DND-41 (cell line): ENCODE measurements around the gene GPR149.

Experiments used
- ATAC-seq: fragments of 200-7000 bp; cut with Tn5 transposase; 3 replicates; pipeline ENCODE4 v1.9.1; 2021; ENCODE audit warnings: low read depth; ENCODE audit not compliant: insufficient read depth
- DNase-seq: peaks from one replicate; pipeline ENCODE4 v3.0.0-alpha.2; 2020
- H2AFZ ChIP-seq: 2 replicates; pipeline ENCODE4 v1.6.0; 2012; ENCODE audit warnings: low read depth, low read length
- H3K27ac ChIP-seq: 2 replicates; pipeline ENCODE4 v1.5.1; 2012; ENCODE audit warnings: low read length, inconsistent platforms
- H3K27me3 ChIP-seq: fragments of 200-600 bp; sonication (generic); 2 replicates; pipeline ENCODE4 v1.6.0; 2012; ENCODE audit warnings: low read length, mild to moderate bottlenecking, inconsistent platforms; ENCODE audit not compliant: insufficient read depth, poor library complexity
- H3K36me3 ChIP-seq: 2 replicates; pipeline ENCODE4 v1.5.1; 2012; ENCODE audit warnings: low read length, inconsistent platforms; ENCODE audit not compliant: insufficient read depth
- H3K4me1 ChIP-seq: 2 replicates; pipeline ENCODE4 v1.5.1; 2012; ENCODE audit warnings: mild to moderate bottlenecking, low read length; ENCODE audit not compliant: insufficient read depth
- H3K4me2 ChIP-seq: 2 replicates; pipeline ENCODE4 v1.6.0; 2012; ENCODE audit warnings: mild to moderate bottlenecking, moderate library complexity, low read length, inconsistent platforms; ENCODE audit not compliant: insufficient read depth
- H3K4me3 ChIP-seq, 2 experiments: fragments of 200-600 bp in 1 of 2; shearing (Covaris generic) in 1 of 2; 2 replicates each; pipeline ENCODE4 v1.5.1; 2012 to 2016; ENCODE audit warnings: inconsistent platforms in 2 of 2, low read length in 2 of 2, mild to moderate bottlenecking in 2 of 2, low read depth in 1 of 2, moderate library complexity in 1 of 2
- H3K79me2 ChIP-seq: 2 replicates; pipeline ENCODE4 v1.6.0; 2012; ENCODE audit warnings: low read length, inconsistent platforms; ENCODE audit not compliant: insufficient read depth
- H3K9ac ChIP-seq: 2 replicates; pipeline ENCODE4 v1.6.0; 2012; ENCODE audit warnings: low read depth, mild to moderate bottlenecking, inconsistent platforms, low read length, moderate library complexity
- H3K9me3 ChIP-seq: 2 replicates; pipeline ENCODE4 v1.5.1; 2012; ENCODE audit warnings: low read length, moderate library complexity, mild to moderate bottlenecking, inconsistent platforms; ENCODE audit not compliant: insufficient read depth, severe bottlenecking
- H4K20me1 ChIP-seq: 2 replicates; pipeline ENCODE4 v1.6.0; 2012; ENCODE audit warnings: low read length; ENCODE audit not compliant: insufficient read depth
- CTCF ChIP-seq: IDR thresholded peaks from 2 replicates; pipeline ENCODE4 v1.5.1; 2012; ENCODE audit warnings: borderline replicate concordance, low read length, moderate library complexity, mild to moderate bottlenecking; ENCODE audit not compliant: poor library complexity, severe bottlenecking; ENCODE audit errors: extremely low read depth
- EZH2 ChIP-seq: IDR thresholded peaks from 3 replicates; pipeline ENCODE4 v1.6.1; 2012; ENCODE audit warnings: borderline replicate concordance, low read depth, mild to moderate bottlenecking, moderate library complexity, low read length, inconsistent platforms; ENCODE audit not compliant: severe bottlenecking

The GPR149 gene

GRCh38 chr3:154421083-154421482, 8.9 kb downstream of the GPR149 start:
- no peak overlapping the region for H3K27ac ChIP-seq
- no peak overlapping the region for H2AFZ ChIP-seq
- no peaks in the 10 kb centered on the region for H4K20me1 ChIP-seq
- no peaks in the 10 kb centered on the region for H3K9me3 ChIP-seq
- no peaks in the 10 kb centered on the region for H3K27me3 ChIP-seq
- H3K4me2 ChIP-seq: no peak overlapping the region
- no peak overlapping the region for H3K4me3 ChIP-seq
- H3K79me2 ChIP-seq: no peaks in the 10 kb centered on the region
- no peak overlapping the region for H3K9ac ChIP-seq
- ATAC-seq (peak; percentile 58; the same call in 1 of the 3 replicates), DNase-seq (peak; percentile 45)
- no peaks in the 10 kb centered on the region for H3K36me3 ChIP-seq
- no peak for TF ChIP-seq CTCF
- TF ChIP-seq EZH2: no peak
- no peaks in the 10 kb centered on the region for H3K4me1 ChIP-seq

- TF ChIP-seq CTCF (no peak), EZH2 (no peak)
- Histone ChIP-seq H3K9me3 (no peaks in the 10 kb centered on the region), H3K27ac (no peak overlapping the region), H3K4me3 (no peak overlapping the region), H3K4me1 (no peaks in the 10 kb centered on the region), H3K27me3 (no peaks in the 10 kb centered on the region), H3K79me2 (no peaks in the 10 kb centered on the region), H3K9ac (no peak overlapping the region), H3K36me3 (no peaks in the 10 kb centered on the region), H3K4me2 (no peak overlapping the region), H2AFZ (no peak overlapping the region), H4K20me1 (no peaks in the 10 kb centered on the region)
- no peak for DNase-seq
- no peak for ATAC-seq
Observed at GRCh38 chr3:154398084-154398967, 31.7 kb downstream of the GPR149 start.

- Histone ChIP-seq H3K9ac (no peak overlapping the region), H2AFZ (no peak overlapping the region), H3K27me3 (no peaks in the 10 kb centered on the region), H4K20me1 (no peaks in the 10 kb centered on the region), H3K79me2 (no peaks in the 10 kb centered on the region), H3K4me2 (no peak overlapping the region), H3K4me1 (no peaks in the 10 kb centered on the region), H3K9me3 (no peaks in the 10 kb centered on the region), H3K27ac (no peak overlapping the region), H3K4me3 (no peak overlapping the region), H3K36me3 (no peaks in the 10 kb centered on the region)
- DNase-seq: no peak
- ATAC-seq: no peak
- no peak for TF ChIP-seq CTCF
- TF ChIP-seq EZH2: no peak
Observed at GRCh38 chr3:154389861-154390260, 40.1 kb downstream of the GPR149 start.
